Activated CD8-positive, alpha-beta memory T cell treated with anti-CD3 and anti-CD28 coated beads for 4 hours (primary cell): ENCODE results near the gene DDX39B.

ENCODE experiments used
- DNase-seq, 2 donors: peaks; one replicate each; pipeline ENCODE4 v3.0.0-alpha.2; 2020; ENCODE audit warnings: low read depth in 2 of 2

The DDX39B gene

DNA sequence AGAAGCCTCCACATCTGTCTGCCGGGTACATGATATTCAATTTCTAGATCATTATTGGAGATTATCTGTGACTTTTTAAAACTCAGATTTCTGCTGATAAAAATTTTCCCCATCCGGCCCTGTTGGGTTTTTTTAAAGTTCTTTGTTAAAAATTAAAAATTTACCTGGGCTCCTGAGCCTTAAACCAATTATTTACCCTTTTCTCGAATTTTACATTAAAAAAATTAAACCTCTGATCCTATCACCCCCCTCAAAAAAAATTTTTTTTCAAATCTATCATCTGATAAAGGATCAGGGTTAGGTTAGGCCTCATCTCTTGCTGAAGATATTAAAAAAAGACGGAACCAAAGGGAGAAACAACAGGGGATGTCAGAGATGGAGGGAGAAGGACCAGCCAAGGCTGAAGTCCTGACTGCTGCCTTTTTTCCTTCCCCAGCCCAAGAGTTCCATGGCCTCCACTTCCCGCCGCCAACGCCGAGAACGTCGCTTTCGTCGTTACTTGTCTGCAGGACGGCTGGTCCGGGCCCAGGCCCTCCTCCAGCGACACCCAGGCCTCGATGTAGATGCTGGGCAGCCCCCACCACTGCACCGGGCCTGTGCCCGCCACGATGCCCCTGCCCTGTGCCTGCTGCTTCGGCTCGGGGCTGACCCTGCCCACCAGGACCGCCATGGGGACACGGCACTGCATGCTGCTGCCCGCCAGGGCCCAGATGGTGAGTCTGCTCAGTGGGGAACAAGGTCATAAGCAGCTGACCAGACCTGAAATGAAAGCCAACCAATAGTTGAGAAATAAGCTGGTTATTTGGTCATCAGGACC is 6.1 kb upstream of the DDX39B start:
- no peak for DNase-seq

GRCh38 chr6:31546958-31547726 is 5.3 kb upstream of the DDX39B start, which contains the start of gene NFKBIL1:
Gene NFKBIL1, plus strand, starts transcription at chr6:31547608. Its CDS starts 87 bp downstream, at chr6:31547695.
- DNase-seq = peak; percentile 82 to 88

DNA sequence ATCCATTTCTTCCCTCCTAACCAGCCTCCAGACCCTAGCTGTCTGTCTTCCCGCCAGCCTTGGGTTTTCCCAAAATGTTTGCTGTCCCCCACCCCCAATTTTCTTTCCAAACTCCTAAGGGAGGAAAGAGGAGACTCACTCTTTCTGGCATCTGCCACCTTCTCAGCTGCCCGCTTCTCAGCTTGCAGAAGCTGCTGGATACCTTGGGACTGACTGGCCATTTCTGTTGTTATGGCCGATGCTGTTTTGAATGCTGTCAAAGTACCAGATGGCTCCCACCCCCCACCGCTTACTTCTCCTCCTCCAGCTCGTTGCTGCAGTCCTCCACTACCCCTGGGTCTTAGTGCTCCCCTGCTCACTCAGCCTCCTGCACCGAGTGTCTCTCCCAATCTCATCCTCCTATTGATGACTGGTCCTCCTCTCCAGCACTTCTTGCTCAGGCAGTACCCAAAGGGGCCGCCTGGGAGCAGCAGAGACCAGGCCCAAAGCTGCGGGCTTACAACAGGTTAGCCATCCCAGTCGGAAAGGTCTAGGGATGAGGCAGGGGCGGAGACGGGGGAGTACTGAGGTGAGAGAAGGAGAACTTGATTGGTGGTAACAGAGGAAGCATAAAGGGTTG is 4.6 kb upstream of the DDX39B start, which contains the start of gene ATP6V1G2:
ATP6V1G2 (minus strand) TSS at position 270 of the 619 bp plus-strand sequence; CDS start at position 221, 49 bp downstream.
- peak; percentile 69 to 74 for DNase-seq

- DNase-seq = no peak
These were observed 3.5 kb upstream of the DDX39B start for GRCh38 chr6:31545291-31545690.

DNA sequence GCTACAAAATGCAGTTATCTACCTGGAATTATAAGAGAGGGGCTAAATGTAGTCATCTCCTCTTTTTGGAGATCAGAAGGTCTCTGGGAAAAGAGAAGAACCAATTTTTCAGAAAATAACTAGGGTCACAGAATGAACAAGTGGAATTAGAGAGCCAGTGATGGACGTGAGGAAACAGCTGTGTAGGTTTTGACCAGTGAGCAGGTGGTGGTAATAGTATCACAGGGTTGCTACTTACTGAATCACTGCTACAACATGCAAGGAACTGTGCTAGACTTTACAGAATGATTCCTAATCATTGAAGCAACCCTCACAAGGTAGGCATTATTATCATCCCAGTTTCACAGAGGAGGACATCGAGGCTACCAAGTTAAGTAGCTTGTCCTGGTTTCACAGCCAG is 2.9 kb upstream of the DDX39B start:
- DNase-seq = no peak

DNA sequence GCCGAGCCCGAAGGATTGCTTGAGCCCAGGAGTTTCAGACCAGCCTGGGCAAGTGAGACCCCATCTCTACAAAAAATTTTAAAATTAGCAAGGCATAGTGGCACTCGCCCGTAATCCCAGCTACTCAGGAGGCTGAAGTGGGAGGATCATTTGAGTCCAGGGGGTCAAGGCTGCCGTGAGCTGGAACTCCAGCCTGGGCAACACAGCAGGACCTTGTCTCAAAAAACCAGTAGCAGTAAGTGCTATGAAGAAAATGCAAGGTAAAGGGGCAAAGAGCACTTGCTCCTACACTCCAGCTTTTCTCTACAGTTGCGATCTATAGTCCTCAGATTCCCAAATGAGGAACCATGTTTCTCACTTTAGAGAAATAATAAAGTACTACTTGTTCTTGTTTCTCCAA is 1.8 kb upstream of the DDX39B start:
- DNase-seq = no peak

- peak in 1 of 2 donors; percentile 35 for DNase-seq
These were observed 645 bp downstream of the DDX39B start for GRCh38 chr6:31541059-31541657.

GRCh38 chr6:31540640-31541039 is 1.2 kb downstream of the DDX39B start:
- DNase-seq = no peak

- DNase-seq = no peak
These were observed 2.9 kb downstream of the DDX39B start for GRCh38 chr6:31538805-31539400.

DNA sequence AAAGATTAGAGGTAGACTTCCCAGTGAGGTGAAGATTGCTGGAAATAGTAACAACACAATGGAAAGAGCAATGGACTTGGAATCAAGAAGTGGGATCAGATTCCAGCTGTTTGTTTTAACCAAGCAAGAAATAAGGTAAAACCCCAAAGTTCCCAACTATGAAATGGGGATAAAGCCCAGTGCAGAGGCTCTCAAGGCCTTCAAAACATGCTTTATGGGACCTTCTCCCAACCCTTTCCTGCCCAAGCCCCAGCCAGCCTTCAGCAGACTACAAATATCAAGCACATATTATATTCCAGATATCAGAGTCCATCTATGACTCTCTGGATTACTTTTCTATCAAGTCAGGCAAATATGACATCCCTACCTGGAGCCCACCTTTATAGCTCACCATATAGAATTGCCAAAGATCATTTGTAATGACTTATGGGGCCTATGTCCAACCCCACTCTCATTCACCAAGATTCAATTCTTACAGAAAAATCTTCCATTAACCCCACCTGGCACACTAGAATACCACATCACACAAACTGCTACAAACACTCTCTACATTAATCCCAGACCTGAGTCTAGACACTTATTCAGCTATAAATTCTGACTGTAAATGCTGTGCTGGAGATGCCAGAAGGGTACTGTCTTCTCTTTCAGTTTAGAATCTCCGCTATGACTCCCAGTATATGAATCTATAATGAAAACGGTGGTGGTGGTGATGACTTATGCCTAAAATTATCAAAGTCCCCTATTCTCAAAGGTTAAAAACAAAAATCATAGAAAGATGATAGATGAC is 6.1 kb downstream of the DDX39B start:
- DNase-seq = no peak

DNA sequence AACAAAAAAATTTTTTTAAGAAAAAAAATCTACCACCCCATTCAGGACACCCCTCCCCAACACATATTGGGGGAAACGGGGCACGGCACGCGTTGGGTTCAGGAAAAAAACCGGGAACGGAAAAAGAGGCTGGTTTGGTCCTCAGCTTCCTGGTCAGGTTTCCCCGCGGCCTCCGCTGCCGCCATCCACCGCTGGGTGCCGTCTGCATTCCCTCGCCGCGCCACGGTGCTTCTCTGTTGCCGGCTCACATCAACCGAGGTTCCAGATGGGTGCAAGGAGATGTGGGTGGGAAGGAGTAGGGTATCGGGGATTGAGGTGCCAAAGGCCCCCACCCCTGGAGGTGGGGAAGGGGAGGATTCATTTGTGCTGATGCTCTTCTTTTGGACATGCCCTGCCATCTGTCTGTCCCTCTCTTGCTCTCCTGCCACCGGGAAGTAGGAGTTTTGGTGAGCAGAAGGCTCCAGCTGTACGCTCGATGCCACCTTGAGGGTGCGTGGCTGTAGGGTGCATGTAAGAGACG is 7.2 kb downstream of the DDX39B start:
- no peak for DNase-seq

DNA sequence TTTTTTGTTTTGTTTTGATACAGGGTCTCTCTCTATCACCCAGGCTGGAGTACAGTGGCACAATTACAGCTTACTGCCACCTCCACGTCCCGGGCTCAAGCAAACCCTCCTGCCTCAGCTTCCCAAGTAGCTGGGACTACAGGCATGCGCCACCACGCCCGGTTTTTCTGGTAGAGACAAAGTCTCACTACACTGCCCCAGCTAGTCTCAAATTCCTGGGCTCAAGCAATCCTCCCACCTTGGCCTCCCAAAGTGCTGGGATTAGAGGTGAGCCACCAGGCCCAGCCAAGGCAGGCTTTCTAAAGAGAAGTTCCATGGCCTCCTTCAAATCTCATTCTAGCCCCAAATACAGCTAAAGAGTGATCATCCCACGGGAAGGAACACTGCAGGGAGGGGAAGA is 7.8 kb downstream of the DDX39B start:
- DNase-seq = no peak

DNA sequence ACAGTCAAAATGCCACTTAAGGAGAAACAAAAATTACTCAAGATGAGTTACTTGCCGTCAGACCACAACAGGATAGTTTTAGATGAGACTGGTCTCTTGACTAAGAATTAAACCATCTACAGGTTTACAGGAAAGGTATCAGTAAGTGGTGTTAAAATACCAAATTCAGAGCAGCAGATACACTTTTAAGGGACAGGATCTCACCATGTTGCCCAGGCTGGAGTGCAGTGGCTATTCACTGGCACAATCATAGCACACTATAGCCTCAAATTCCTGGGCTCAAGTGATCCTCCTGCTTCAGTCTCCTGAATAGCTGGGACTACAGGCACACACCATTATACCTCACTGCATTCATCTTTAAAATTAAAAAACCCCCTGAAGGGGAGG is 8.4 kb downstream of the DDX39B start:
- no peak for DNase-seq

- DNase-seq = no peak
These were observed 9.0 kb downstream of the DDX39B start for GRCh38 chr6:31532644-31533454.

- no peak for DNase-seq
These were observed 9.8 kb downstream of the DDX39B start for GRCh38 chr6:31531771-31532643.

- no peak for DNase-seq
These were observed 10.6 kb downstream of the DDX39B start for GRCh38 chr6:31531162-31531561.

- no peak for DNase-seq
These were observed 11.1 kb downstream of the DDX39B start for GRCh38 chr6:31530659-31531058.

DNA sequence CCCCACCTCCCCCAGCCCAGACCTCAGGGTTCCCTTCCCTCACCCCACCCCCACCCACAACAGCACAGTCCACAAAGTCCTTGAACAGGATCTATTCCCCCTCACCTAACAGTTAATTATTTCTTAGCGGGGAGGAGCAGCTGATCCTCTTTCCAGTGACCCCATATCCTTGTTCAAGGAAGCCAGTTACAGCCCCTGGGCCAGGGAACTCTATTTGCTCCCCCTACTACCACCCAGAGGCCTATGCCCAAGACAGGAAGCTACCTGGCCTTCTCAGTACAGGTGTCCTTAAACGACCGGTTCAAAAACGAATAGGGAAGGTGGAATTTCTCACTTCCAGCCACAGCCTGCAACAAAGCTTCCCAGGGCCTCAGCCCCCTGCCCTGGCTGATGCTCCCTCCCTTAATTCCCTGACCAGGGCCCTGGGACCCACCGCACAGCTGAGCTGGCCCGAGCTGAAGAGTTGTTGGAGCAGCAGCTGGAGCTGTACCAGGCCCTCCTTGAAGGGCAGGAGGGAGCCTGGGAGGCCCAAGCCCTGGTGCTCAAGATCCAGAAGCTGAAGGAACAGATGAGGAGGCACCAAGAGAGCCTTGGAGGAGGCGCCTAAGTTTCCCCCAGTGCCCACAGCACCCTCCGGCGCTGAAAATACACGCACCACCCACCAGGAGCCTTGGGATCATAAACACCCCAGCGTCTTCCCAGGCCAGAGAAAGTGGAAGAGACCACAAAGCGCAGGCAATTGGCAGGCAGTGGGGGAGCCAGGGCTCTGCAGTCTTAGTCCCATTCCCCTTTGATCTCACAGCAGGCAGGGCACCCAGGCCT is 12.3 kb downstream of the DDX39B start:
- DNase-seq = no peak
